Kidney glomerular epithelial cell (primary cell): ENCODE results near the gene TYMP.

ENCODE experiments used
- DNase-seq: peaks from one replicate; lab custom pipeline; 2025; lab: John Stamatoyannopoulos, UW

Gene TYMP

GRCh38 chr22:50483556-50483955, 46.3 kb downstream of the TYMP start:
- DNase-seq: no peak

- no peak for DNase-seq
Observed at GRCh38 chr22:50483106-50483505, 46.7 kb downstream of the TYMP start.

GRCh38 chr22:50482107-50483074, 47.4 kb downstream of the TYMP start:
- no peak for DNase-seq

- DNase-seq: no peak
Observed at GRCh38 chr22:50481440-50482106, 48.2 kb downstream of the TYMP start, which contains the start of gene ADM2. TSS of gene ADM2 (plus strand) at chr22:50481543. CDS start at chr22:50481848, 305 bp downstream.

GRCh38 chr22:50481045-50481439, 48.8 kb downstream of the TYMP start:
- no peak for DNase-seq

GRCh38 chr22:50479721-50480120, 50.1 kb downstream of the TYMP start:
- no peak for DNase-seq

DNA sequence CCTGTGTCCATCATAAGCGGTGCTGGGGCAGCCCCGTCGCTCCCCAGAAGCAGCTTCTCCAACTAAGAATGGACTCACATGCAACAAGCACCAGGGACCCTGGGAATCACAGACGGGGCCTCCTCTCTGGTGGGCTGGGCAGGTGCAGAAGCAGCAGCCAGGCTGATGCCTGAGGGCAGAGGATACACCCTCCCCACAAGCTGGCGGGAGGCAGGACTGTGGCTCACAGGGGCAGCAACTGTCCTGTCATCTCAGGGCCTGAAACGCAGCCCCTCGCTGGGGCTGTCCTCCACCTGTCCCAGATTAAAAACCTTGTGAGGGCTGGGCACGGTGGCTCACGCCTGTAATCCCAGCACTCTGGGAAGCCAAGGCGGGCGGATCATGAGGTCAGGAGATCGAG, 51.9 kb downstream of the TYMP start:
- DNase-seq: no peak

DNA sequence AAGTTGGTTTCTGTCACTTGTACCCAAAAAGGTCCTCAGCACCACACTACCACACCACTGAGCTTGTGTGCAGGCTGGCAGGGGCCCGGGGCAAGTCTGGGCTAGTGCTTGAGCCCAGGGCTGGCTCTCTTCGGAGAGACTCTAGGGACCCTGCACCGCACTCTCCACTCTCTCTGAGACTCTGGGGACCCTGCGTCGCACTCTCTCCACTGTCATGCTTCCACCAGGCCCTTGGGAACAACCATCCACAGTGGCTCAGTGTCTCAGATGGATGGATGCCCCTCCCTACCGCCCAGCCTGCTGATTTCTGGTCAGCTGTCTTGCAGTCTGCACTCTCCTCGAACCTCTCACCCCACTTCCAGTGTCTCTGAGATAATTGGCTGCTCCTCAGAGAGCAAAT, 52.9 kb downstream of the TYMP start:
- DNase-seq: no peak
